Mesendoderm (in vitro differentiated cells): ENCODE data around the gene CACNA1C.

Source experiments
- DNase-seq: peaks from one replicate; pipeline ENCODE4 v3.0.0; 2013
- H2AK5ac ChIP-seq: 2 replicates; pipeline ENCODE4 v1.6.1; 2013; ENCODE audit warnings: low read length, inconsistent platforms
- H2BK120ac ChIP-seq: 2 replicates; pipeline ENCODE4 v1.6.1; 2013; ENCODE audit warnings: low read depth, mild to moderate bottlenecking, low read length, moderate library complexity, mixed read lengths
- H2BK15ac ChIP-seq: replicated peaks from 2 replicates; pipeline ENCODE4 v1.6.1; 2013; ENCODE audit warnings: low read depth, mild to moderate bottlenecking, moderate library complexity
- H2BK5ac ChIP-seq: 2 replicates; pipeline ENCODE4 v1.6.1; 2013; ENCODE audit warnings: low read length, inconsistent platforms
- H3K18ac ChIP-seq: 2 replicates; pipeline ENCODE4 v1.6.1; 2013; ENCODE audit warnings: mild to moderate bottlenecking, low read length, mixed read lengths
- H3K23ac ChIP-seq: one replicate; pipeline ENCODE4 v1.6.1; 2013; ENCODE audit warnings: low read length
- H3K27ac ChIP-seq: 2 replicates; pipeline ENCODE4 v1.5.1; 2013; ENCODE audit warnings: low read depth, mild to moderate bottlenecking, inconsistent platforms, low read length, moderate library complexity
- H3K27me3 ChIP-seq: 2 replicates; pipeline ENCODE4 v1.6.1; 2013; ENCODE audit warnings: low read length, control low read depth, mild to moderate bottlenecking, inconsistent platforms; ENCODE audit not compliant: insufficient read depth, poor library complexity
- H3K36me3 ChIP-seq: 2 replicates; pipeline ENCODE4 v1.6.1; 2013; ENCODE audit warnings: low read length, inconsistent platforms; ENCODE audit not compliant: control insufficient read depth, insufficient read depth
- H3K4ac ChIP-seq: one replicate; pipeline ENCODE4 v1.6.1; 2013; ENCODE audit warnings: low read depth, mild to moderate bottlenecking, low read length, moderate library complexity
- H3K4me1 ChIP-seq: 2 replicates; pipeline ENCODE4 v1.6.1; 2013; ENCODE audit warnings: low read depth, low read length, inconsistent platforms; ENCODE audit not compliant: control insufficient read depth
- H3K4me2 ChIP-seq: 2 replicates; pipeline ENCODE4 v1.6.1; 2013; ENCODE audit warnings: low read length
- H3K4me3 ChIP-seq: 2 replicates; pipeline ENCODE4 v1.5.1; 2013; ENCODE audit warnings: mild to moderate bottlenecking, low read length
- H3K56ac ChIP-seq: one replicate; pipeline ENCODE4 v1.6.1; 2013; ENCODE audit warnings: low read length
- H3K79me1 ChIP-seq: 2 replicates; pipeline ENCODE4 v1.6.1; 2013; ENCODE audit warnings: low read length, inconsistent platforms
- H3K79me2 ChIP-seq: 2 replicates; pipeline ENCODE4 v1.6.1; 2013; ENCODE audit warnings: mild to moderate bottlenecking, low read length; ENCODE audit not compliant: control insufficient read depth, insufficient read depth
- H3K9ac ChIP-seq: 2 replicates; pipeline ENCODE4 v1.6.1; 2013; ENCODE audit warnings: low read length, inconsistent platforms
- H4K5ac ChIP-seq: one replicate; pipeline ENCODE4 v1.6.1; 2013; ENCODE audit warnings: low read length
- H4K8ac ChIP-seq: one replicate; pipeline ENCODE4 v1.6.1; 2013; ENCODE audit warnings: low read depth, mild to moderate bottlenecking, control low read depth, low read length, moderate library complexity
- WGBS: extraction: QIAGEN DNeasy Blood & Tissue Kit; methylation state at CpG from one replicate; pipeline ENCODE4 v1.1.7; 2013; ENCODE audit warnings: low lambda C conversion rate, missing lambda C conversion rate; ENCODE audit not compliant: insufficient coverage; ENCODE audit errors: extremely low coverage; 5-methylcytosine and 5-hydroxymethylcytosine counted together

Gene CACNA1C

GRCh38 chr12:2173971-2174370 lies 121.2 kb downstream of the CACNA1C start:
- Histone ChIP-seq H3K4me1 (peaks cover 17% of the 10 kb centered on the region), H3K4me3 (no peak overlapping the region), H4K8ac (no peak overlapping the region), H3K56ac (no peak overlapping the region), H2AK5ac (no peak overlapping the region), H3K27me3 (no peaks in the 10 kb centered on the region), H3K27ac (no peak overlapping the region), H3K79me2 (no peaks in the 10 kb centered on the region), H3K79me1 (no peaks in the 10 kb centered on the region), H3K4me2 (no peak overlapping the region), H3K4ac (no peak overlapping the region), H3K9ac (no peak overlapping the region), H3K36me3 (no peaks in the 10 kb centered on the region), H2BK120ac (no peak overlapping the region), H2BK5ac (no peak overlapping the region), H3K23ac (no peak overlapping the region), H2BK15ac (no peak overlapping the region), H4K5ac (no peak overlapping the region), H3K18ac (no peak overlapping the region)
- no CpG with 5 or more reads among the region's 4 CpGs for WGBS
- DNase-seq: no peak

GRCh38 chr12:2177003-2177402 lies 124.2 kb downstream of the CACNA1C start:
- H2AK5ac ChIP-seq: no peak overlapping the region
- H3K4me2 ChIP-seq: no peak overlapping the region
- H3K23ac ChIP-seq: no peak overlapping the region
- H3K18ac ChIP-seq: no peak overlapping the region
- H2BK15ac ChIP-seq: no peak overlapping the region
- H3K56ac ChIP-seq: no peak overlapping the region
- no peak overlapping the region for H3K4ac ChIP-seq
- no peak overlapping the region for H3K9ac ChIP-seq
- H3K36me3 ChIP-seq: no peaks in the 10 kb centered on the region
- H3K27me3 ChIP-seq: no peaks in the 10 kb centered on the region
- H3K4me3 ChIP-seq: no peak overlapping the region
- H3K79me2 ChIP-seq: no peaks in the 10 kb centered on the region
- no peak overlapping the region for H2BK120ac ChIP-seq
- peaks cover 5% of the 10 kb centered on the region for H3K4me1 ChIP-seq
- no peak overlapping the region for H4K5ac ChIP-seq
- no peak overlapping the region for H3K27ac ChIP-seq
- no peaks in the 10 kb centered on the region for H3K79me1 ChIP-seq
- H4K8ac ChIP-seq: no peak overlapping the region
- no peak overlapping the region for H2BK5ac ChIP-seq
- DNase-seq: no peak
- no CpG with 5 or more reads among the region's 6 CpGs for WGBS

DNA sequence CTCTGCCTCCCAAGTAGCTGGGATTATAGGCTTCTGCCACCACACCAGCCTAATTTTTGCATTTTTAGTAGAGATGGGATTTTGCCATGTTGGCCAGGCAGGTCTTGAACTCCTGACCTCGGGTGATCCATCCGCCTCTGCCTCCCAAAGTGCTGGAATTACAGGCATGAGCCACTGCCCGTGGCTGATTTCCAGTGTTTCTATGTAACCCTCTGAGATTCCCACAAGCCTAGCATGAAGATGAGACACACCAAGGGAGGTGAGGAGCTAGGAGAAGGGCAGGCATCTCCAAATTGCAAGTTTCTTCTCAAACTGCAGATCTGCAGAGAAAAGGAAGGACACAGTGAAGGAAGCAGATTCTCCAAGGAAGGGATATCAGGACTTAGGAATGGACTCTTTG lies 125.0 kb downstream of the CACNA1C start:
- Histone ChIP-seq H2BK5ac (no peak overlapping the region), H2AK5ac (no peak overlapping the region)

DNA sequence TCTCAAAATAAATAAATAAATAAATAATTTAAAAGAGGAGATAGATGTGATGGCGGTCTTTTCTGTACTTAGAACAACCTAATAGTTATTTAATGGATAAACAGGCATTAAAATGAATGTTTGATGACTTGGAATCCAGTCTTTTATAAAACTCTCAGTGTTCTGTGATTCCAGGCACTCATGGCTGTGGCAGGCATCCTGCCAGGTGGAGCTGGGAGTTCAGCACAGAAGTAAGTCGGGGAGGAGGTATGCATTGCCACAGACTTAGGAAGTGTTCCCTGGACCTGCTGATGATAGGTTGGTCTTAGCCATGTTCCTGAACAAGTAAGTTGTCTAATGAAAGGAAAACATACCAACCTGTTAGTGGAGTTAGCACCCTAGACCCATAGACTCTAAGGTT lies 126.3 kb downstream of the CACNA1C start:
- H3K9ac ChIP-seq: no peak overlapping the region
- H2BK120ac ChIP-seq: no peak overlapping the region
- H3K27ac ChIP-seq: no peak overlapping the region
- no peaks in the 10 kb centered on the region for H3K4me1 ChIP-seq
- H2BK15ac ChIP-seq: no peak overlapping the region
- DNase-seq: no peak
- WGBS: no CpG with 5 or more reads among the region's 2 CpGs
- H3K18ac ChIP-seq: no peak overlapping the region
- no peak overlapping the region for H4K8ac ChIP-seq
- H2BK5ac ChIP-seq: no peak overlapping the region
- H3K79me2 ChIP-seq: no peaks in the 10 kb centered on the region
- no peaks in the 10 kb centered on the region for H3K79me1 ChIP-seq
- no peak overlapping the region for H3K4me3 ChIP-seq
- no peak overlapping the region for H3K4ac ChIP-seq
- H3K27me3 ChIP-seq: no peaks in the 10 kb centered on the region
- no peaks in the 10 kb centered on the region for H3K36me3 ChIP-seq
- peak overlapping the region; percentile 45 for H3K23ac ChIP-seq
- H3K4me2 ChIP-seq: no peak overlapping the region
- no peak overlapping the region for H4K5ac ChIP-seq
- no peak overlapping the region for H3K56ac ChIP-seq
- H2AK5ac ChIP-seq: no peak overlapping the region

More for the DNA sequence above, 125.0 kb downstream of the CACNA1C start:
- no peaks in the 10 kb centered on the region for H3K79me1 ChIP-seq
- no peak overlapping the region for H4K5ac ChIP-seq
- H3K9ac ChIP-seq: no peak overlapping the region
- no peak overlapping the region for H3K23ac ChIP-seq
- no peak overlapping the region for H3K56ac ChIP-seq
- H4K8ac ChIP-seq: no peak overlapping the region
- H3K4me1 ChIP-seq: peaks cover 3% of the 10 kb centered on the region
- H3K4me3 ChIP-seq: no peak overlapping the region
- H3K4me2 ChIP-seq: no peak overlapping the region
- no peak overlapping the region for H2BK120ac ChIP-seq
- H3K27me3 ChIP-seq: no peaks in the 10 kb centered on the region
- no peak overlapping the region for H3K4ac ChIP-seq
- no peak overlapping the region for H2BK15ac ChIP-seq
- H3K36me3 ChIP-seq: no peaks in the 10 kb centered on the region
- H3K27ac ChIP-seq: no peak overlapping the region
- no peak overlapping the region for H3K18ac ChIP-seq
- no CpG with 5 or more reads among the region's 3 CpGs for WGBS
- no peak for DNase-seq
- no peaks in the 10 kb centered on the region for H3K79me2 ChIP-seq

GRCh38 chr12:2179953-2180736 lies 127.4 kb downstream of the CACNA1C start:
- no peak for DNase-seq
- Histone ChIP-seq H3K27ac (no peak overlapping the region), H3K27me3 (no peaks in the 10 kb centered on the region), H3K4me1 (no peaks in the 10 kb centered on the region), H3K36me3 (no peaks in the 10 kb centered on the region), H3K79me1 (no peaks in the 10 kb centered on the region), H3K56ac (no peak overlapping the region), H3K79me2 (no peaks in the 10 kb centered on the region), H3K4ac (no peak overlapping the region), H4K8ac (no peak overlapping the region), H3K9ac (no peak overlapping the region), H3K18ac (no peak overlapping the region), H4K5ac (no peak overlapping the region), H2BK15ac (no peak overlapping the region), H3K4me2 (no peak overlapping the region), H2AK5ac (no peak overlapping the region), H3K23ac (no peak overlapping the region), H2BK120ac (no peak overlapping the region), H3K4me3 (no peak overlapping the region), H2BK5ac (no peak overlapping the region)
- WGBS: no CpG with 5 or more reads among the region's 9 CpGs

- Histone ChIP-seq H2BK5ac (no peak overlapping the region), H3K27ac (no peak overlapping the region), H3K18ac (no peak overlapping the region), H3K36me3 (no peaks in the 10 kb centered on the region), H2AK5ac (no peak overlapping the region), H3K4ac (no peak overlapping the region), H3K79me1 (no peaks in the 10 kb centered on the region), H3K23ac (no peak overlapping the region), H3K9ac (no peak overlapping the region), H3K79me2 (no peaks in the 10 kb centered on the region), H3K4me2 (no peak overlapping the region), H3K4me1 (no peaks in the 10 kb centered on the region), H2BK15ac (no peak overlapping the region), H4K8ac (no peak overlapping the region), H3K56ac (no peak overlapping the region), H3K27me3 (no peaks in the 10 kb centered on the region), H4K5ac (no peak overlapping the region), H3K4me3 (no peak overlapping the region), H2BK120ac (no peak overlapping the region)
- DNase-seq: no peak
- WGBS: no CpG with 5 or more reads among the region's 3 CpGs
These were observed 127.9 kb downstream of the CACNA1C start for GRCh38 chr12:2180737-2181082.
